ENCODE measurements around the gene CDC37.
A peak's percentile ranks its signal among the peaks of the same experiment; 100 is the strongest.

Gene CDC37

GRCh38 chr19:10403137-10404021 lies at the start of gene CDC37:
CDC37 (minus strand) TSS chr19:10403542; CDS start chr19:10403479, 63 bp downstream.
- DNase-seq (ENCODE audit: low spot score in 2 of 2) (peak; percentile 99), ATAC-seq (ENCODE audit: low read depth) (peak; percentile 81)
- peak within 1 kb of the TSS; percentile 100 for H3K27ac Mint-ChIP-seq
- H3K4me3 Mint-ChIP-seq = peak within 1 kb of the TSS; percentile 96
- no peaks in the 10 kb centered on the region for H3K9me3 Mint-ChIP-seq
- H3K27me3 Mint-ChIP-seq = no peaks in the 10 kb centered on the region
- H3K36me3 Mint-ChIP-seq = no peaks in the 10 kb centered on the region
- H3K4me1 Mint-ChIP-seq = peaks cover 40% of the 10 kb centered on the region

GRCh38 chr19:10450853-10451609 lies 47.7 kb upstream of the CDC37 start:
- no peak overlapping the region for H3K4me3 Mint-ChIP-seq
- H3K27ac Mint-ChIP-seq = no peak overlapping the region
- H3K4me1 Mint-ChIP-seq = peaks cover 7% of the 10 kb centered on the region
- no peaks in the 10 kb centered on the region for H3K9me3 Mint-ChIP-seq
- peaks cover 5% of the 10 kb centered on the region for H3K36me3 Mint-ChIP-seq
- DNase-seq (ENCODE audit: low spot score in 2 of 2) (no peak), ATAC-seq (ENCODE audit: low read depth) (no peak)
- H3K27me3 Mint-ChIP-seq = peaks cover 8% of the 10 kb centered on the region

DNA sequence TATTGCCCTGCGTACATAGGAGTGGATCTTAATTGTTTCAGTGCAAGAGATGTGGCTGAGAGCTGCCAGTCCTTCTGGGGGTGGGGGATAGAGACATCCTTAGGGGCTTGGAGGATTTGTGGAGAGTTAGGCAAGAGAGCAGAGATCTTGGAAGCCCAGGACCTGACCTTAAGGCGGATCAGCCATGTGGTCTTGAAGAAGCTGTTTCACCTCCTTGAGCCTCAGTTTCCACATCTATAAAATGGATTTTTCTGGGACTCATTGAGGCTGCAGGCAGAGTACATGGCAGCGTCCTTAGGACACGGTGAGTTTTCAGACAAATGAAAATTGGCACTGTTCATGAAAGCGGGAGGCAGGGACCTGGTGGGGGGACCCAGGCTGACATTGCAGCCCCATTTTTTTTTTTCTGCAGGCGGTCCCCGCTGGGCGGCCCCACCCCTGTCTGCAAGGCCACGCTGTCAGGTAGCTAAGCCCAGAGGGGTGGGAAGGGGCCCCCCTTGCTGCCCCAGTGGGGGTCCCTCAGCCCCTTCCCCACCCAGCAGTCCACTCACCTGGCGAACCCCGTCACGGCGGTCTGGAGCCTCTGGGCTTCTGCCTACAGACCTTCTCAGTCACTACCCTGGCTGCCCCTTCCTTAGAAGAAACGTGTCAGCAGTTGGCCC lies 47.0 kb upstream of the CDC37 start:
- no peak for DNase-seq (ENCODE audit: low spot score in 2 of 2)
- Mint-ChIP-seq H3K4me1 (peaks cover 8% of the 10 kb centered on the region), H3K27ac (no peak overlapping the region)

DNA sequence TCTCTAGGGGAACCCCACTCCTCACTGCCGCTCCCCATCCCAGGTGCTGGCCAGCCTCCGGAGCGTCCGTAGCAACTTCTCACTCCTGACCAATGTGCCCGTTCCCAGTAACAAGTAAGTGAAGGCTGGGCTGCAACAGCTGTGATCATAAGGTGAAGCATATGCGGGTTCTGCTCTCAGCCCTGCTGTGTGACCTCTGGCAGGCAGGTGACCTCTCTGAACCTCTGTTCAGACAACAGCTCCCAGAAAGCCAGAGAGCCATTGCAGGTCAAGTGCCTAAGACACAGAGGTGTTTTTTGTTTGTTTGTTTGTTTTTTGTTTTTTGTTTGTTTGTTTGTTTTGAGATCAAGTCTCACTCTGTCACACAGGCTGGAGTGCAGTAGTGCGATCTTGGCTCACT lies 45.7 kb upstream of the CDC37 start:
- DNase-seq (ENCODE audit: low spot score in 2 of 2) (no peak), ATAC-seq (ENCODE audit: low read depth) (no peak)
- H3K27ac Mint-ChIP-seq = no peak overlapping the region
- H3K9me3 Mint-ChIP-seq = no peaks in the 10 kb centered on the region
- H3K36me3 Mint-ChIP-seq = peaks cover 5% of the 10 kb centered on the region
- H3K4me1 Mint-ChIP-seq = peaks cover 8% of the 10 kb centered on the region
- no peak overlapping the region for H3K4me3 Mint-ChIP-seq
- H3K27me3 Mint-ChIP-seq = peaks cover 8% of the 10 kb centered on the region

More for the DNA sequence above, 47.0 kb upstream of the CDC37 start:
- Mint-ChIP-seq H3K4me3 (no peak overlapping the region), H3K36me3 (peaks cover 5% of the 10 kb centered on the region), H3K27me3 (peaks cover 8% of the 10 kb centered on the region), H3K9me3 (no peaks in the 10 kb centered on the region)
- ATAC-seq (ENCODE audit: low read depth) = no peak

DNA sequence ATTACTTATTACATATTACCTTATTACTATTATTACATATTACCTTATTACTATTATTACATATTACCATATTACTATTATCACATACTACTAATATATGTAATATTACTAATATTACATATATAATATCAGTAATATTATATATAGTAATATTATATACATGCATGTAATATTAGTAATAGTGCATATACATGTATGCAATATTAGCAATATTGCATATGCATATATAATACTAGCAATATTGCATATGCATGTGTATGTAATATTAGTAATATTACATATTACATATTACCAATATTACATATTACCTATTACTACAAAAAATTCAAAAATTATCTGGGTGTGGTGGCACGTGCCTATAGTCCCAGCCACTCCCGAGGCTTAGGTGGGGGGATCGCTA lies 39.4 kb upstream of the CDC37 start:
- DNase-seq (ENCODE audit: low spot score in 2 of 2) = no peak
- Mint-ChIP-seq H3K4me3 (no peak overlapping the region), H3K4me1 (peaks cover 6% of the 10 kb centered on the region), H3K36me3 (peaks cover under 1% of the 10 kb centered on the region), H3K27me3 (no peaks in the 10 kb centered on the region), H3K27ac (no peak overlapping the region), H3K9me3 (no peaks in the 10 kb centered on the region)
- ATAC-seq (ENCODE audit: low read depth) = no peak

DNA sequence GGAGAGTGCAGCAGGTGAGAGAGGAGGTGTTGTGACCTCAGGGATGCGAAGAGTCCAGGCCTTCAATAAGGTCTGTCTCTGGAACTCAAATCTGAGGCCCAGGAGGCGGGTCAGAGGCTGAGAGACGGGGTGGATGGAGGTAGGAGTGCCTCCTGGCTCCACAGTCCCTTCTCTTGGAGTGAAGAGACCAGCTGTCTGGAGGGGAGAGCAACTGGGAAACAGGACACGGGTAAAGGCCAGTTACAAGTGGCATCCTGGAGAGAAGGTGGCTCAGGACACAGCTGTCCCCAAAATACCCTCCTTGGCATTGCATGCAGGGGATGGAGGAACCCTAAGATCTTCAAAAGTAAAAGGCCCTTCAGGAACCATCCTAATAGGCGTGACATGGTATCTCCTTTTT lies 36.2 kb upstream of the CDC37 start:
- DNase-seq (ENCODE audit: low spot score in 2 of 2) (no peak), ATAC-seq (ENCODE audit: low read depth) (no peak)
- H3K27ac Mint-ChIP-seq = no peak overlapping the region
- no peaks in the 10 kb centered on the region for H3K36me3 Mint-ChIP-seq
- H3K4me1 Mint-ChIP-seq = no peaks in the 10 kb centered on the region
- H3K4me3 Mint-ChIP-seq = no peak overlapping the region
- no peaks in the 10 kb centered on the region for H3K27me3 Mint-ChIP-seq
- H3K9me3 Mint-ChIP-seq = no peaks in the 10 kb centered on the region

DNA sequence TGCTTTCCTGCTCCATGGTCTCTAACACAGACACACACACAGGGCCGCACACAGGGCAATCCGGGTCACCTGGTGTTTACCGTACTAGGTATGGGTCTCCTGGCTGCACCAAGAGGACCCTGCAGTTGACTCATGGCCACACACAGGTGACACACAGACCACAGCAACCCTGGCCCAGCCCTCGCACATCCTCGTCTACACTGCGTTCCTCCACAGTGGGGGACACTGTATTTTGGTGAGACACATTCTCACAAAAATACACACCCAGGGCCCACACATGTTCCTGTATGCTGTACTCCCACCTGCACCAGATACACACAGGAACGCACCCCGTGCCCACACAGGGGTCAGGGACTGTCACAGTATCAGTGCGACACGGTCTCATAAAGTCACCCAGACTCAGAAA lies 29.8 kb upstream of the CDC37 start:
- no peak for ATAC-seq (ENCODE audit: low read depth)
- Mint-ChIP-seq H3K27ac (peak overlapping the region; percentile 53), H3K4me1 (peaks cover 30% of the 10 kb centered on the region), H3K36me3 (no peaks in the 10 kb centered on the region), H3K9me3 (no peaks in the 10 kb centered on the region), H3K4me3 (peak overlapping the region; percentile 57), H3K27me3 (peaks cover 11% of the 10 kb centered on the region)
- DNase-seq (ENCODE audit: low spot score in 2 of 2) = no peak

DNA sequence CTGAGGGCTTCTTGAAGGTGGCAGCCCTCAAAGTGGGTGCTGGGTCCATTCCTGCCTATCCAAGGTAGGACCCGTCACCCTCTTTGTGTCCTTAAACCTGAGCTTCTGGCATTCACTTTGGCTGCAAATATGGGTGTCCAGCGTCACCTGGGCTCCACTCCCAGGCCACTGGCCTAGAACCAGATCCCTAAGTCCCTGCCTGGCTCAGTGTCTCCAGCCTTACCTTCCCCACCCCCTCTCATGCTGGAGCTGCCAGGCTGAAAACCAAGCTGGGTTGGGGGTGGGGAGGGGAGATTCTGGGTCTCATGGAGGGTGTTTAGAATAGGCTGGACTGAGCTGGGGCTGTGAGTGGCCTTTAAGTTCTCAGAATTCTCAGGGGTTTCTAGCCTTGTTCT lies 29.4 kb upstream of the CDC37 start:
- peaks cover 33% of the 10 kb centered on the region for H3K4me1 Mint-ChIP-seq
- H3K36me3 Mint-ChIP-seq = no peaks in the 10 kb centered on the region
- peaks cover 11% of the 10 kb centered on the region for H3K27me3 Mint-ChIP-seq
- DNase-seq (ENCODE audit: low spot score in 2 of 2) (no peak), ATAC-seq (ENCODE audit: low read depth) (no peak)
- peak overlapping the region; percentile 68 for H3K4me3 Mint-ChIP-seq
- no peaks in the 10 kb centered on the region for H3K9me3 Mint-ChIP-seq
- peak overlapping the region; percentile 53 for H3K27ac Mint-ChIP-seq

DNA sequence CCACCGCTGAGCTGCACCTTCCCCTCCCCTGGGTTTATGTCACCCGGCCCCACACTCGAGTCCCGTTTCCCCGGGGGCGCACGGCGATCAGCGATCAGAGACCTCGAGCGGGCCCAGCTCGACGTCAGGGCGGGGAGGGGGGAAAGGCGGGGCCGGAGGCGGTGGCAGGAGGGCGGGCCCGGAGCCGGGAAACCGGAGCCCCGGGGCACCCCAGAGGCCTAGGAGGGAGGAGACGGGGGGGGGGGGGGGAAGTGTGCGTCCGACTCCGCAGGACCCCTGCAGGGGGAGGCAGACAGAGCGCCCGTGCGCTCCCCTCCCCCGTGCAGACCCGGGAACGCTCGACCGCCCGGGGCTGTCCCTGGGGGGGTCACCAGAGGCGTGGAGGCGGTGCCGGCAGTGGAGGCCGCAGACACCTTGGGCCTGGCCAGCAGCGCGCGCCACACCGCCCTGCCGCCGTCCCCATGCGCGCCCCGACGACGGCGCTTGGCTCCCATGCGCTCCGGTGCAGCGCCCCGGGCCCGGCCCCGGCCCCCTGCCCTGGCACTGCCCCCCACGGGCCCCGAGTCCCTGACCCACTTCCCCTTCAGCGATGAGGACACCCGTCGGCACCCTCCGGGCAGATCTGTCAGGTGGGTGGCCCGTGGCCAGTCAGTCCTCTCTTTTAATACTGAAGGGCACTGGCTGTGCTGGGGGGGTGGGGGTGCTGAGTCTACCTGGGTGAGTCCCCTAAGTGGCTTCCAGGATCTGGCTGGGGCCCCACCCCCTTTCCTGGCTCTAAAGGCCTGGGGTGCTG lies 28.8 kb upstream of the CDC37 start:
- peak overlapping the region; percentile 93 for H3K27ac Mint-ChIP-seq
- H3K27me3 Mint-ChIP-seq = peaks cover 11% of the 10 kb centered on the region
- H3K9me3 Mint-ChIP-seq = no peaks in the 10 kb centered on the region
- H3K4me3 Mint-ChIP-seq = peak overlapping the region; percentile 88
- peaks cover 38% of the 10 kb centered on the region for H3K4me1 Mint-ChIP-seq
- H3K36me3 Mint-ChIP-seq = no peaks in the 10 kb centered on the region
- ATAC-seq (ENCODE audit: low read depth) (peak; percentile 38), DNase-seq (ENCODE audit: low spot score in 2 of 2) (peak; percentile 59 to 70)

DNA sequence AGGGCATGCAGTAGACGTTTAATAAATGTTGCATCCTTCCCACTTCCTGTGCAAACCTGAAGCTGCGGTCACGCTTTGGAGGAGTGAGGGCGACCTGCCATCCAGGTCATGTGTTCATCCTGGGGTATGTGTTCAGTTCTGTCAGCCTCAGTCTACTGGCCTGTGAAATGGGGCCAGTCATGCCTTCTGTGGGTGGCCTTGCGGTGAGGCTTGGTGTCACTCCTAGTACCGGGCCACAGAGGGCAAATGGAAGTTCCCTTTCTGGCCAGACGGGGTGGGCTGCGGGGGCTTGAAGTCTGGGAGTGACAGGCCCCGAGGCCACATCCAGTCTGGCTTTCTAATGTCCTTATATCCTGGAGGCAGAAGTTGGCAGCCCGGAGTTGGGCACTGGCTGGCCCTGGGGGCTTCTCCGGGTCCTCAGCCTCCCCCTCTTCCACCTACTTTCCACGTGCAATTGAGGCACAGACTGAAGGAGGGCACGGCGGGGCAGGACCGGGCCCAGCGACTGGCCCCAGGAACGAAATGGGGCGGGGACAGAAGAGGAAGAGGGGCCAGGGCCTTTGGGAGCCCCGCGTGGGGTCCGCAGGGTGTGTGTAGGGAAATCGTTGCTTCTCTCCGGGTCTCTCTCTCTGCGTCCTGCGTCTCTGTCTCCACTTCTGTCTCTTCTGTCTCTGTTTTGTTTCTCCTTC lies 28.1 kb upstream of the CDC37 start:
- Mint-ChIP-seq H3K4me3 (peak overlapping the region; percentile 88), H3K27me3 (peaks cover 11% of the 10 kb centered on the region), H3K9me3 (no peaks in the 10 kb centered on the region), H3K27ac (peak overlapping the region; percentile 93), H3K36me3 (no peaks in the 10 kb centered on the region), H3K4me1 (peaks cover 38% of the 10 kb centered on the region)
- peak; percentile 22 for ATAC-seq (ENCODE audit: low read depth)
- DNase-seq (ENCODE audit: low spot score in 2 of 2) = peak in 1 of 2 donors; percentile 58

DNA sequence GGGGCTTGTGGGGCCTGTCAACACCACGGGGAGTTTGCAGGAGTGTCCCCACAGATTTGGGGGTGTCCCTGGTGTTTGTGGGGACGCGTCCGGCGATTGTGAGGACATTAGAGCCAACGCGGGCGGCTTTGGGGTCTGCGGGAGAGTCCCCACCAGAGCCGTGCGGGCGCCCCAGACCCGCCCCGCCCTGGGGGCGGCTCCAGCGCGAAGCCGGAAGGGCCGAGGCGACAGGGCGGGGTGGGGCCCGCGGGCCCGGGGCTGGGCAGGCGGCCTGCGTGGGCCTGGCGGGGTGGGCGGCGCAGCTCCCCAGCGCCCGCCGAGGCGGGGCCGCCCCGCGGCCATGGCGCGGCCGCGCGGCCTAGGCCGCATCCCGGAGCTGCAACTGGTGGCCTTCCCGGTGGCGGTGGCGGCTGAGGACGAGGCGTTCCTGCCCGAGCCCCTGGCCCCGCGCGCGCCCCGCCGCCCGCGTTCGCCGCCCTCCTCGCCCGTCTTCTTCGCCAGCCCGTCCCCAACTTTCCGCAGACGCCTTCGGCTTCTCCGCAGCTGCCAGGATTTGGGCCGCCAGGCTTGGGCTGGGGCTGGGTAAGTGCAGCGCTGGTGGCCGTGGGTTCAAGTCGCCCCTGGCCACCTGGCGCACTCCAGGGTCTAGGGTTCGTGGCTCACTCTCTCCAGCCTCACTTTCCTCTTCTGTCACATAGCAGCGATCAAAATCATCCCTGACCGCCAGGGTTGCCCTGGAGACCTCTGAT lies 27.3 kb upstream of the CDC37 start:
- Mint-ChIP-seq H3K27ac (peak overlapping the region; percentile 96), H3K9me3 (no peaks in the 10 kb centered on the region)

GRCh38 chr19:10428996-10429381 lies 25.6 kb upstream of the CDC37 start:
- peaks cover 11% of the 10 kb centered on the region for H3K27me3 Mint-ChIP-seq
- H3K4me3 Mint-ChIP-seq = no peak overlapping the region
- no peaks in the 10 kb centered on the region for H3K9me3 Mint-ChIP-seq
- H3K27ac Mint-ChIP-seq = peak overlapping the region; percentile 96
- ATAC-seq (ENCODE audit: low read depth) (no peak), DNase-seq (ENCODE audit: low spot score in 2 of 2) (no peak)
- no peaks in the 10 kb centered on the region for H3K36me3 Mint-ChIP-seq
- H3K4me1 Mint-ChIP-seq = peaks cover 47% of the 10 kb centered on the region

More for the DNA sequence above, 27.3 kb upstream of the CDC37 start:
- peaks cover 11% of the 10 kb centered on the region for H3K27me3 Mint-ChIP-seq
- peaks cover 38% of the 10 kb centered on the region for H3K4me1 Mint-ChIP-seq
- H3K4me3 Mint-ChIP-seq = peak overlapping the region; percentile 88
- no peaks in the 10 kb centered on the region for H3K36me3 Mint-ChIP-seq
- DNase-seq (ENCODE audit: low spot score in 2 of 2) (peak in 1 of 2 donors; percentile 42), ATAC-seq (ENCODE audit: low read depth) (no peak)

Data from memory B cell (primary cell).